HepG2 (cell line): ENCODE measurements around the gene PTTG1IP2. TPM values are rescaled to one million over a fixed set of nuclear protein-coding genes. Genes with fewer than 3 reads are reported as not detected.

Source experiments
- HMGA1 ChIP-seq: sonication (generic); formaldehyde crosslinking; conservative IDR thresholded peaks from 2 replicates; pipeline ENCODE4 v1.4.0; 2020; ENCODE audit warnings: missing genetic modification reagents
- JUND ChIP-seq: sonication (generic); formaldehyde crosslinking; IDR thresholded peaks from 2 replicates; pipeline ENCODE4 v1.8.0; 2022; ENCODE audit warnings: mild to moderate bottlenecking, missing genetic modification reagents
- KAT8 ChIP-seq: IDR thresholded peaks from 2 replicates; pipeline ENCODE4 v1.6.1; 2016; ENCODE audit warnings: missing genetic modification reagents, missing compliant biosample characterization
- KLF12 ChIP-seq: sonication (generic); formaldehyde crosslinking; IDR thresholded peaks from 2 replicates; pipeline ENCODE4 v1.4.0; 2020; ENCODE audit warnings: missing genetic modification reagents, borderline replicate concordance
- NAIF1 ChIP-seq: sonication (generic); formaldehyde crosslinking; IDR thresholded peaks from 2 replicates; pipeline ENCODE4 v1.5.0; 2020; ENCODE audit warnings: mild to moderate bottlenecking, missing genetic modification reagents, borderline replicate concordance
- ZMAT3 ChIP-seq: sonication (generic); formaldehyde crosslinking; conservative IDR thresholded peaks from 2 replicates; pipeline ENCODE4 v1.7.0; 2021; ENCODE audit warnings: missing genetic modification reagents
- ZNF20 ChIP-seq: sonication (generic); formaldehyde crosslinking; IDR thresholded peaks from 2 replicates; pipeline ENCODE4 v1.4.0; 2020; ENCODE audit warnings: mild to moderate bottlenecking, moderate library complexity, missing genetic modification reagents
- polyA plus RNA-seq, 8 experiments: library from polyadenylated mRNA; depleted of rRNA in 3 of 8; stranded (reverse) in 7 of 8; unstranded in 1 of 8; fragments of >200 nt; fragmentation: Illumina TruSeq in 4 of 8; extraction: Trizol in 4 of 8; gene quantifications; 2 replicates each; pipeline versions ENCODE4 v1.2.1 to v1.2.3, GENCODE V29; 2011 to 2016; ENCODE audit warnings: low read depth in 4 of 8, missing spikeins in 1 of 8, mixed read lengths in 1 of 8; ENCODE audit not compliant: insufficient read depth in 1 of 8
- total RNA-seq, 5 experiments: library from RNA; depleted of rRNA; stranded (reverse); fragments of >200 nt; fragmentation: Illumina TruSeq; extraction: Trizol; gene quantifications; 2 replicates each; pipeline ENCODE4 v1.2.3, GENCODE V29; 2016; ENCODE audit warnings: low read depth in 1 of 5
- TF ChIP-seq, protein P1 (sequence below): sonication (generic); formaldehyde crosslinking; IDR thresholded peaks from one replicate; pipeline ENCODE4 v1.5.1; 2020; ENCODE audit warnings: mild to moderate bottlenecking, missing genetic modification reagents; ENCODE audit errors: not compliant biosample characterization
- TF ChIP-seq, protein P2 (sequence below): sonication (generic); formaldehyde crosslinking; IDR thresholded peaks from 2 replicates; pipeline ENCODE4 v1.5.1; 2020; ENCODE audit warnings: mild to moderate bottlenecking, missing genetic modification reagents, borderline replicate concordance
- TF ChIP-seq, protein P3 (sequence below), 2 experiments: IDR thresholded peaks; 2 replicates each; pipeline ENCODE4 v1.6.1; 2011 to 2012; ENCODE audit warnings: low read length in 2 of 2, borderline replicate concordance in 1 of 2, low read depth in 1 of 2, mild to moderate bottlenecking in 1 of 2, moderate library complexity in 1 of 2
- TF ChIP-seq, protein P4 (sequence below): sonication (generic); formaldehyde crosslinking; IDR thresholded peaks from 2 replicates; pipeline ENCODE4 v1.4.0; 2020; ENCODE audit warnings: missing genetic modification reagents
- TF ChIP-seq, protein P5 (sequence below): fragments of 450-650 bp; IDR thresholded peaks from 2 replicates; pipeline ENCODE4 v1.6.1; 2017

The PTTG1IP2 gene
- total and polyA plus RNA-seq, 2 of the 13 experiments (the other 11 are each of a cell fraction or from before 2014, with no cell fraction given), result not detected

DNA sequence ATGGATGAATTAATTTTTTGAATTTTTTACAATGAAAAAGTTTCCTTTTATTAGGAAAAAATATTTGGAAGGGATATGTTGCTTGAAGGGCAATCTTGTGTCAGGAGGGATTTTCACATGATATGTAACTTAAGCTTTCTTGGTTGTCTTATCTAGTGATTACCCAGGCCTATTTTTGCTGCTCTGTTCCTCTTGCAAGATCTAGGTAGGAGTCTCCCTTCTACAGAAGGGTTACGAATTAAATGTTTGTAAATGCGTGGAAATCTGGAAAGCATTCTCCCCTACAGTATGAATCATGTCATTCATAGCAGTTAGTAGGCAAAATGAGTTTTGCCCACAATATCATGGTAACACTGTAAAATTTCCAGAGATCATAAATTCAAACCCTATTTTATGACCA is 69.0 kb downstream of the PTTG1IP2 start (continued):
- TF ChIP-seq, protein P1, sequence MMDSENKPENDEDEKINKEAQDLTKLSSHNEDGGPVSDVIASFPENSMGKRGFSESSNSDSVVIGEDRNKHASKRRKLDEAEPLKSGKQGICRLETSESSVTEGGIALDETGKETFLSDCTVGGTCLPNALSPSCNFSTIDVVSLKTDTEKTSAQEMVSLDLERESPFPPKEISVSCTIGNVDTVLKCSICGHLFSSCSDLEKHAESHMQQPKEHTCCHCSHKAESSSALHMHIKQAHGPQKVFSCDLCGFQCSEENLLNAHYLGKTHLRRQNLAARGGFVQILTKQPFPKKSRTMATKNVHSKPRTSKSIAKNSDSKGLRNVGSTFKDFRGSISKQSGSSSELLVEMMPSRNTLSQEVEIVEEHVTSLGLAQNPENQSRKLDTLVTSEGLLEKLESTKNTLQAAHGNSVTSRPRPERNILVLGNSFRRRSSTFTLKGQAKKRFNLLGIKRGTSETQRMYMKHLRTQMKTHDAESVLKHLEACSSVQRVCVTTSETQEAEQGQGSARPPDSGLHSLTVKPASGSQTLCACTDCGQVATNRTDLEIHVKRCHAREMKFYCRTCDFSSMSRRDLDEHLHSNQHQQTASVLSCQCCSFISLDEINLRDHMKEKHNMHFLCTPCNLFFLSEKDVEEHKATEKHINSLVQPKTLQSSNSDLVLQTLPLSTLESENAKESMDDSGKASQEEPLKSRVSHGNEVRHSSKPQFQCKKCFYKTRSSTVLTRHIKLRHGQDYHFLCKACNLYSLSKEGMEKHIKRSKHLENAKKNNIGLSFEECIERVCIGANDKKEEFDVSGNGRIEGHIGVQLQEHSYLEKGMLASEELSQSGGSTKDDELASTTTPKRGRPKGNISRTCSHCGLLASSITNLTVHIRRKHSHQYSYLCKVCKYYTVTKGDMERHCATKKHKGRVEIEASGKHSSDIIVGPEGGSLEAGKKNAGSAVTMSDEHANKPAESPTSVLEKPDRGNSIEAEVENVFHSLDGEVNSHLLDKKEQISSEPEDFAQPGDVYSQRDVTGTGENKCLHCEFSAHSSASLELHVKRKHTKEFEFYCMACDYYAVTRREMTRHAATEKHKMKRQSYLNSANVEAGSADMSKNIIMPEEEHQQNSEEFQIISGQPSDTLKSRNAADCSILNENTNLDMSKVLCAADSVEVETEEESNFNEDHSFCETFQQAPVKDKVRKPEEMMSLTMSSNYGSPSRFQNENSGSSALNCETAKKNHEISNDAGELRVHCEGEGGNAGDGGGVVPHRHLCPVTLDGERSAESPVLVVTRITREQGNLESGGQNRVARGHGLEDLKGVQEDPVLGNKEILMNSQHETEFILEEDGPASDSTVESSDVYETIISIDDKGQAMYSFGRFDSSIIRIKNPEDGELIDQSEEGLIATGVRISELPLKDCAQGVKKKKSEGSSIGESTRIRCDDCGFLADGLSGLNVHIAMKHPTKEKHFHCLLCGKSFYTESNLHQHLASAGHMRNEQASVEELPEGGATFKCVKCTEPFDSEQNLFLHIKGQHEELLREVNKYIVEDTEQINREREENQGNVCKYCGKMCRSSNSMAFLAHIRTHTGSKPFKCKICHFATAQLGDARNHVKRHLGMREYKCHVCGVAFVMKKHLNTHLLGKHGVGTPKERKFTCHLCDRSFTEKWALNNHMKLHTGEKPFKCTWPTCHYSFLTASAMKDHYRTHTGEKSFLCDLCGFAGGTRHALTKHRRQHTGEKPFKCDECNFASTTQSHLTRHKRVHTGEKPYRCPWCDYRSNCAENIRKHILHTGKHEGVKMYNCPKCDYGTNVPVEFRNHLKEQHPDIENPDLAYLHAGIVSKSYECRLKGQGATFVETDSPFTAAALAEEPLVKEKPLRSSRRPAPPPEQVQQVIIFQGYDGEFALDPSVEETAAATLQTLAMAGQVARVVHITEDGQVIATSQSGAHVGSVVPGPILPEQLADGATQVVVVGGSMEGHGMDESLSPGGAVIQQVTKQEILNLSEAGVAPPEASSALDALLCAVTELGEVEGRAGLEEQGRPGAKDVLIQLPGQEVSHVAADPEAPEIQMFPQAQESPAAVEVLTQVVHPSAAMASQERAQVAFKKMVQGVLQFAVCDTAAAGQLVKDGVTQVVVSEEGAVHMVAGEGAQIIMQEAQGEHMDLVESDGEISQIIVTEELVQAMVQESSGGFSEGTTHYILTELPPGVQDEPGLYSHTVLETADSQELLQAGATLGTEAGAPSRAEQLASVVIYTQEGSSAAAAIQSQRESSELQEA (CRISPR knock-in tag), result no peak
- TF ChIP-seq HMGA1, result no peak
- TF ChIP-seq, protein P2, sequence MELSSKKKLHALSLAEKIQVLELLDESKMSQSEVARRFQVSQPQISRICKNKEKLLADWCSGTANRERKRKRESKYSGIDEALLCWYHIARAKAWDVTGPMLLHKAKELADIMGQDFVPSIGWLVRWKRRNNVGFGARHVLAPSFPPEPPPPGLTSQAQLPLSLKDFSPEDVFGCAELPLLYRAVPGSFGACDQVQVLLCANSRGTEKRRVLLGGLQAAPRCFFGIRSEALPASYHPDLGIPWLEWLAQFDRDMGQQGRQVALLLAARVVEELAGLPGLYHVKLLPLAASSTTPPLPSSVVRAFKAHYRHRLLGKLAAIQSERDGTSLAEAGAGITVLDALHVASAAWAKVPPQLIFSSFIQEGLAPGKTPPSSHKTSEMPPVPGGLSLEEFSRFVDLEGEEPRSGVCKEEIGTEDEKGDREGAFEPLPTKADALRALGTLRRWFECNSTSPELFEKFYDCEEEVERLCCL, result no peak
- no peak for TF ChIP-seq KLF12 (CRISPR knock-in tag)
- TF ChIP-seq ZNF20 (CRISPR knock-in tag), result no peak
- TF ChIP-seq, protein P3, sequence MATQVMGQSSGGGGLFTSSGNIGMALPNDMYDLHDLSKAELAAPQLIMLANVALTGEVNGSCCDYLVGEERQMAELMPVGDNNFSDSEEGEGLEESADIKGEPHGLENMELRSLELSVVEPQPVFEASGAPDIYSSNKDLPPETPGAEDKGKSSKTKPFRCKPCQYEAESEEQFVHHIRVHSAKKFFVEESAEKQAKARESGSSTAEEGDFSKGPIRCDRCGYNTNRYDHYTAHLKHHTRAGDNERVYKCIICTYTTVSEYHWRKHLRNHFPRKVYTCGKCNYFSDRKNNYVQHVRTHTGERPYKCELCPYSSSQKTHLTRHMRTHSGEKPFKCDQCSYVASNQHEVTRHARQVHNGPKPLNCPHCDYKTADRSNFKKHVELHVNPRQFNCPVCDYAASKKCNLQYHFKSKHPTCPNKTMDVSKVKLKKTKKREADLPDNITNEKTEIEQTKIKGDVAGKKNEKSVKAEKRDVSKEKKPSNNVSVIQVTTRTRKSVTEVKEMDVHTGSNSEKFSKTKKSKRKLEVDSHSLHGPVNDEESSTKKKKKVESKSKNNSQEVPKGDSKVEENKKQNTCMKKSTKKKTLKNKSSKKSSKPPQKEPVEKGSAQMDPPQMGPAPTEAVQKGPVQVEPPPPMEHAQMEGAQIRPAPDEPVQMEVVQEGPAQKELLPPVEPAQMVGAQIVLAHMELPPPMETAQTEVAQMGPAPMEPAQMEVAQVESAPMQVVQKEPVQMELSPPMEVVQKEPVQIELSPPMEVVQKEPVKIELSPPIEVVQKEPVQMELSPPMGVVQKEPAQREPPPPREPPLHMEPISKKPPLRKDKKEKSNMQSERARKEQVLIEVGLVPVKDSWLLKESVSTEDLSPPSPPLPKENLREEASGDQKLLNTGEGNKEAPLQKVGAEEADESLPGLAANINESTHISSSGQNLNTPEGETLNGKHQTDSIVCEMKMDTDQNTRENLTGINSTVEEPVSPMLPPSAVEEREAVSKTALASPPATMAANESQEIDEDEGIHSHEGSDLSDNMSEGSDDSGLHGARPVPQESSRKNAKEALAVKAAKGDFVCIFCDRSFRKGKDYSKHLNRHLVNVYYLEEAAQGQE (IDR thresholded peaks at IDR 0.05; ENCODE audit: borderline replicate concordance in 1 of 2, low read depth in 1 of 2, low read length in 2 of 2), result no peak
- no peak for TF ChIP-seq KAT8
- TF ChIP-seq, protein P4, sequence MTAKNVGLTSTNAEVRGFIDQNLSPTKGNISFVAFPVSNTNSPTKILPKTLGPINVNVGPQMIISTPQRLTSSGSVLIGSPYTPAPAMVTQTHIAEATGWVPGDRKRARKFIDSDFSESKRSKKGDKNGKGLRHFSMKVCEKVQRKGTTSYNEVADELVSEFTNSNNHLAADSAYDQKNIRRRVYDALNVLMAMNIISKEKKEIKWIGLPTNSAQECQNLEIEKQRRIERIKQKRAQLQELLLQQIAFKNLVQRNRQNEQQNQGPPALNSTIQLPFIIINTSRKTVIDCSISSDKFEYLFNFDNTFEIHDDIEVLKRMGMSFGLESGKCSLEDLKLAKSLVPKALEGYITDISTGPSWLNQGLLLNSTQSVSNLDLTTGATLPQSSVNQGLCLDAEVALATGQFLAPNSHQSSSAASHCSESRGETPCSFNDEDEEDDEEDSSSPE (CRISPR knock-in tag), result no peak
- TF ChIP-seq JUND (CRISPR knock-in tag), result no peak
- no peak for TF ChIP-seq ZMAT3 (CRISPR knock-in tag)
- no peak for TF ChIP-seq NAIF1 (CRISPR knock-in tag)
- TF ChIP-seq, protein P5, sequence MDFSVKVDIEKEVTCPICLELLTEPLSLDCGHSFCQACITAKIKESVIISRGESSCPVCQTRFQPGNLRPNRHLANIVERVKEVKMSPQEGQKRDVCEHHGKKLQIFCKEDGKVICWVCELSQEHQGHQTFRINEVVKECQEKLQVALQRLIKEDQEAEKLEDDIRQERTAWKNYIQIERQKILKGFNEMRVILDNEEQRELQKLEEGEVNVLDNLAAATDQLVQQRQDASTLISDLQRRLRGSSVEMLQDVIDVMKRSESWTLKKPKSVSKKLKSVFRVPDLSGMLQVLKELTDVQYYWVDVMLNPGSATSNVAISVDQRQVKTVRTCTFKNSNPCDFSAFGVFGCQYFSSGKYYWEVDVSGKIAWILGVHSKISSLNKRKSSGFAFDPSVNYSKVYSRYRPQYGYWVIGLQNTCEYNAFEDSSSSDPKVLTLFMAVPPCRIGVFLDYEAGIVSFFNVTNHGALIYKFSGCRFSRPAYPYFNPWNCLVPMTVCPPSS, result no peak
